GM23338 (cell line): ENCODE data around the gene GNAZ. TPM values are rescaled to one million over a fixed set of nuclear protein-coding genes. Genes with fewer than 3 reads are reported as not detected.

ENCODE experiments used
- ATAC-seq: fragments of 200-7000 bp; cut with Tn5 transposase; 3 replicates; pipeline ENCODE4 v1.9.1; 2020
- DNase-seq: peaks from one replicate; pipeline ENCODE4 v3.0.0-alpha.2; 2015; ENCODE audit warnings: low spot score
- H2AFZ ChIP-seq: fragments of 200-600 bp; sonication (generic); 2 replicates; pipeline ENCODE4 v1.8.0; 2016; ENCODE audit warnings: antibody characterized with exemption, mild to moderate bottlenecking, moderate library complexity
- H3F3A ChIP-seq: fragments of 200-600 bp; sonication (generic); replicated peaks from 2 replicates; pipeline ENCODE4 v1.8.0; 2017; ENCODE audit warnings: antibody characterized with exemption, mixed run types, low read depth
- H3K27ac ChIP-seq: fragments of 200-600 bp; sonication (generic); 2 replicates; pipeline ENCODE4 v1.6.1; 2016; ENCODE audit warnings: low read depth
- H3K27me3 ChIP-seq: fragments of 200-600 bp; sonication (generic); 2 replicates; pipeline ENCODE4 v1.8.0; 2016; ENCODE audit warnings: mild to moderate bottlenecking, mixed run types, moderate library complexity; ENCODE audit not compliant: insufficient read depth
- H3K36me3 ChIP-seq: fragments of 200-600 bp; sonication (generic); 2 replicates; pipeline ENCODE4 v1.8.0; 2016; ENCODE audit warnings: mild to moderate bottlenecking; ENCODE audit not compliant: insufficient read depth
- H3K4me1 ChIP-seq: fragments of 200-600 bp; sonication (generic); 2 replicates; pipeline ENCODE4 v1.8.0; 2016; ENCODE audit warnings: mild to moderate bottlenecking, moderate library complexity; ENCODE audit not compliant: insufficient read depth
- H3K4me2 ChIP-seq: fragments of 200-600 bp; sonication (generic); 2 replicates; pipeline ENCODE4 v1.7.1; 2017; ENCODE audit warnings: mixed run types
- H3K4me3 ChIP-seq: fragments of 200-600 bp; sonication (generic); 2 replicates; pipeline ENCODE4 v1.6.1; 2016; ENCODE audit warnings: mixed run types
- H3K79me2 ChIP-seq: fragments of 200-600 bp; sonication (generic); replicated peaks from 2 replicates; pipeline ENCODE4 v1.8.0; 2017; ENCODE audit warnings: mild to moderate bottlenecking; ENCODE audit not compliant: insufficient read depth
- H3K9me2 ChIP-seq: fragments of 200-600 bp; sonication (generic); 2 replicates; pipeline ENCODE4 v1.8.0; 2017; ENCODE audit not compliant: insufficient read depth
- H4K20me1 ChIP-seq: fragments of 200-600 bp; sonication (generic); replicated peaks from 2 replicates; pipeline ENCODE4 v1.8.0; 2017; ENCODE audit warnings: mild to moderate bottlenecking; ENCODE audit not compliant: insufficient read depth
- H3K27ac Mint-ChIP-seq: 2 replicates; pipeline ENCODE4 v1.8.0; 2020; ENCODE audit warnings: inconsistent platforms, mild to moderate bottlenecking, moderate library complexity, mixed read lengths
- H3K27me3 Mint-ChIP-seq: 3 replicates; pipeline ENCODE4 v1.8.0; 2022; ENCODE audit warnings: low read depth, mild to moderate bottlenecking, moderate library complexity, mixed read lengths, inconsistent platforms; ENCODE audit not compliant: insufficient read depth, poor library complexity
- H3K36me3 Mint-ChIP-seq: 3 replicates; pipeline ENCODE4 v1.8.0; 2021; ENCODE audit warnings: low read depth, mild to moderate bottlenecking, inconsistent platforms, moderate library complexity, mixed read lengths
- H3K4me1 Mint-ChIP-seq: 3 replicates; pipeline ENCODE4 v1.8.0; 2020; ENCODE audit warnings: mild to moderate bottlenecking, inconsistent platforms, mixed read lengths
- H3K4me3 Mint-ChIP-seq: 3 replicates; pipeline ENCODE4 v1.8.0; 2021; ENCODE audit warnings: moderate library complexity, mild to moderate bottlenecking, inconsistent platforms, mixed read lengths
- H3K9me3 Mint-ChIP-seq: 3 replicates; pipeline ENCODE4 v1.8.0; 2020; ENCODE audit warnings: moderate library complexity, mild to moderate bottlenecking, inconsistent platforms, mixed read lengths
- CREB1 ChIP-seq: fragments of 250-450 bp; sonication (Bioruptor Pico); IDR thresholded peaks from 2 replicates; pipeline ENCODE4 v1.5.0; 2020; ENCODE audit warnings: low read depth, mild to moderate bottlenecking, moderate library complexity
- CTCF ChIP-seq, 2 experiments: fragments of 200-600 bp in 1 of 2; sonication (generic) in 1 of 2; conservative IDR thresholded peaks; 2 replicates each; pipeline versions ENCODE4 v1.5.1 to v1.6.1; 2016 to 2017; ENCODE audit warnings: antibody characterized with exemption in 2 of 2, low read depth in 2 of 2, mild to moderate bottlenecking in 2 of 2, moderate library complexity in 1 of 2
- ETS1 ChIP-seq: IDR thresholded peaks from 2 replicates; pipeline ENCODE4 v1.6.1; 2016; ENCODE audit warnings: antibody characterized with exemption
- EZH2 ChIP-seq: fragments of 200-600 bp; sonication (generic); IDR thresholded peaks from one replicate; pipeline ENCODE4 v1.8.0; 2017; ENCODE audit warnings: antibody characterized with exemption, mild to moderate bottlenecking, low read depth; ENCODE audit not compliant: unreplicated experiment
- EZH2phosphoT487 ChIP-seq: fragments of 200-600 bp; sonication (generic); IDR thresholded peaks from one replicate; pipeline ENCODE4 v1.8.1; 2018; ENCODE audit warnings: antibody characterized with exemption; ENCODE audit not compliant: unreplicated experiment
- JUNB ChIP-seq: IDR thresholded peaks from one replicate; pipeline ENCODE4 v1.6.1; 2016; ENCODE audit warnings: antibody characterized with exemption; ENCODE audit not compliant: unreplicated experiment
- NANOG ChIP-seq: IDR thresholded peaks from 2 replicates; pipeline ENCODE4 v1.6.1; 2016; ENCODE audit warnings: antibody characterized with exemption, borderline replicate concordance
- POLR2AphosphoS5 ChIP-seq: IDR thresholded peaks from 2 replicates; pipeline ENCODE4 v1.6.1; 2016; ENCODE audit warnings: antibody characterized with exemption, low read depth
- REST ChIP-seq: IDR thresholded peaks from one replicate; pipeline ENCODE4 v1.6.1; 2018; ENCODE audit warnings: antibody characterized with exemption; ENCODE audit not compliant: unreplicated experiment
- STAT1 ChIP-seq: IDR thresholded peaks from one replicate; pipeline ENCODE4 v1.6.1; 2016; ENCODE audit warnings: antibody characterized with exemption; ENCODE audit not compliant: unreplicated experiment
- ZNF114 ChIP-seq: fragments of 250-450 bp; sonication (Bioruptor Pico); IDR thresholded peaks from 2 replicates; pipeline ENCODE4 v1.5.0; 2020; ENCODE audit warnings: mild to moderate bottlenecking, moderate library complexity
- ZNF331 ChIP-seq: fragments of 250-450 bp; sonication (Bioruptor Pico); IDR thresholded peaks from 2 replicates; pipeline ENCODE4 v1.5.0; 2020; ENCODE audit warnings: low read depth, mild to moderate bottlenecking, moderate library complexity
- ZNF462 ChIP-seq: fragments of 250-450 bp; sonication (Bioruptor Pico); IDR thresholded peaks from 2 replicates; pipeline ENCODE4 v1.5.0; 2020; ENCODE audit warnings: mild to moderate bottlenecking, moderate library complexity
- polyA plus RNA-seq: library from polyadenylated mRNA; unstranded; fragments of >200 nt; fragmentation: Nextera tagmentation; extraction: Ambion mirVana; gene quantifications from 2 replicates; pipeline ENCODE4 v1.2.1, GENCODE V29; 2016
- total RNA-seq: library from RNA; depleted of rRNA; stranded (reverse); fragments of >200 nt; shearing (Covaris generic); gene quantifications from 2 replicates; pipeline ENCODE4 v1.2.3, GENCODE V29; 2014

GNAZ gene
- total and polyA plus RNA-seq, 2 experiments from 2014 or later: 2.9 to 11.1 TPM

GRCh38 chr22:23042179-23042578, 28.1 kb upstream of the GNAZ start:
- Histone ChIP-seq H3F3A (no peaks in the 10 kb centered on the region), H3K27ac (no peak overlapping the region), H3K79me2 (no peaks in the 10 kb centered on the region), H3K4me2 (no peak overlapping the region), H3K4me1 (peaks cover 24% of the 10 kb centered on the region), H2AFZ (no peak overlapping the region), H3K9me2 (0 out of 2 replicates have a peak, but pooled peaks cover 7% of the 10 kb centered on the region), H4K20me1 (no peaks in the 10 kb centered on the region), H3K4me3 (no peak overlapping the region), H3K36me3 (no peaks in the 10 kb centered on the region), H3K27me3 (no peaks in the 10 kb centered on the region)
- Mint-ChIP-seq H3K36me3 (peaks cover 9% of the 10 kb centered on the region; the same call in 2 of the 3 replicates), H3K27ac (no peak overlapping the region), H3K4me3 (no peak overlapping the region), H3K9me3 (peaks cover 14% of the 10 kb centered on the region), H3K27me3 (peaks cover 13% of the 10 kb centered on the region), H3K4me1 (peaks cover 17% of the 10 kb centered on the region)
- TF ChIP-seq ZNF331 (CRISPR knock-in tag) (no peak), POLR2AphosphoS5 (no peak), CTCF (conservative IDR thresholded peaks at IDR 0.05; ENCODE audit: low read depth in 2 of 2) (no peak), ZNF114 (no peak), STAT1 (no peak), CREB1 (no peak), ETS1 (no peak), ZNF462 (CRISPR knock-in tag) (no peak), NANOG (no peak), EZH2 (no peak), EZH2phosphoT487 (no peak), JUNB (no peak), REST (no peak)
- ATAC-seq (no peak), DNase-seq (no peak)
